PC-9 (cell line): ENCODE measurements around the gene LRRC43.

Experiments
- EZH2 ChIP-seq: fragments of 200-600 bp; sonication (generic); IDR thresholded peaks from 2 replicates; pipeline ENCODE4 v1.8.0; 2017; ENCODE audit warnings: antibody characterized with exemption, low read depth
- TF ChIP-seq, protein P1 (sequence below): fragments of 200-600 bp; sonication (generic); conservative IDR thresholded peaks from 2 replicates; pipeline ENCODE4 v1.6.1; 2017; ENCODE audit warnings: mixed run types, antibody characterized with exemption, mild to moderate bottlenecking, moderate library complexity

DNA sequence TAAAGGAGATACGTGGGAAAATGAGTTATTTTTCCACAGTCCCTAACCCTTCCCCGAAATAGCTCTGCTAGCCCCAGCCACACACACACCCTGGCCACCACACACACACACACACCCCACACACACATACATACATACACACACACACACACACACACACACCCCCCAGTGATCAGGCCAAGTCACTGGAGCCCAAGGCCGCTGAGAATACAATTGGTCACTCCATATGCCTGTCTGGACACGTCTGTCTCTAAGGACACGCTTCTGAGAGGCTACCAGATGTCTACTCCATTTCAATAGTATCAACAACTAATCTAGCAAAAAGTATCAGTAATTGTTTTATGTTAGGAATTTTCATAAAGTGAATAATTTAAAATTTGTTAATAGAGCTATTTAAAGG is 55.9 kb downstream of the LRRC43 start:
- TF ChIP-seq, protein P1, sequence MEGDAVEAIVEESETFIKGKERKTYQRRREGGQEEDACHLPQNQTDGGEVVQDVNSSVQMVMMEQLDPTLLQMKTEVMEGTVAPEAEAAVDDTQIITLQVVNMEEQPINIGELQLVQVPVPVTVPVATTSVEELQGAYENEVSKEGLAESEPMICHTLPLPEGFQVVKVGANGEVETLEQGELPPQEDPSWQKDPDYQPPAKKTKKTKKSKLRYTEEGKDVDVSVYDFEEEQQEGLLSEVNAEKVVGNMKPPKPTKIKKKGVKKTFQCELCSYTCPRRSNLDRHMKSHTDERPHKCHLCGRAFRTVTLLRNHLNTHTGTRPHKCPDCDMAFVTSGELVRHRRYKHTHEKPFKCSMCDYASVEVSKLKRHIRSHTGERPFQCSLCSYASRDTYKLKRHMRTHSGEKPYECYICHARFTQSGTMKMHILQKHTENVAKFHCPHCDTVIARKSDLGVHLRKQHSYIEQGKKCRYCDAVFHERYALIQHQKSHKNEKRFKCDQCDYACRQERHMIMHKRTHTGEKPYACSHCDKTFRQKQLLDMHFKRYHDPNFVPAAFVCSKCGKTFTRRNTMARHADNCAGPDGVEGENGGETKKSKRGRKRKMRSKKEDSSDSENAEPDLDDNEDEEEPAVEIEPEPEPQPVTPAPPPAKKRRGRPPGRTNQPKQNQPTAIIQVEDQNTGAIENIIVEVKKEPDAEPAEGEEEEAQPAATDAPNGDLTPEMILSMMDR, result no peak
- no peak for TF ChIP-seq EZH2
